ENCODE measurements around the gene PCP2.
A peak's percentile ranks its signal among the peaks of the same experiment; 100 is the strongest.

The PCP2 gene

GRCh38 chr19:7622933-7623685 lies 10.4 kb downstream of the PCP2 start:
- DNase-seq (ENCODE audit: low read depth): no peak
- H3K4me3 ChIP-seq (ENCODE audit: low read length): no peak overlapping the region
- TF ChIP-seq CTCF (conservative IDR thresholded peaks at IDR 0.05; ENCODE audit: low read depth, low read length): no peak

GRCh38 chr19:7620442-7621412 lies 12.8 kb downstream of the PCP2 start:
- TF ChIP-seq CTCF (conservative IDR thresholded peaks at IDR 0.05; ENCODE audit: low read depth, low read length): no peak
- H3K4me3 ChIP-seq (ENCODE audit: low read length): no peak overlapping the region
- DNase-seq (ENCODE audit: low read depth): no peak

- no peak for DNase-seq (ENCODE audit: low read depth)
- no peak overlapping the region for H3K4me3 ChIP-seq (ENCODE audit: low read length)
- no peak for TF ChIP-seq CTCF (conservative IDR thresholded peaks at IDR 0.05; ENCODE audit: low read depth, low read length)
Observed at GRCh38 chr19:7619671-7620441, 13.7 kb downstream of the PCP2 start.

GRCh38 chr19:7618771-7619510 lies 14.6 kb downstream of the PCP2 start:
- peak; percentile 85 for DNase-seq (ENCODE audit: low read depth)
- TF ChIP-seq CTCF (conservative IDR thresholded peaks at IDR 0.05; ENCODE audit: low read depth, low read length): no peak
- H3K4me3 ChIP-seq (ENCODE audit: low read length): no peak overlapping the region

- DNase-seq (ENCODE audit: low read depth): no peak
- no peak for TF ChIP-seq CTCF (conservative IDR thresholded peaks at IDR 0.05; ENCODE audit: low read depth, low read length)
- no peak overlapping the region for H3K4me3 ChIP-seq (ENCODE audit: low read length)
Observed at GRCh38 chr19:7618348-7618747, 15.2 kb downstream of the PCP2 start.

GRCh38 chr19:7617735-7618134 lies 15.8 kb downstream of the PCP2 start:
- no peak for TF ChIP-seq CTCF (conservative IDR thresholded peaks at IDR 0.05; ENCODE audit: low read depth, low read length)
- no peak overlapping the region for H3K4me3 ChIP-seq (ENCODE audit: low read length)
- no peak for DNase-seq (ENCODE audit: low read depth)

Measured in retinal pigment epithelial cell (primary cell).